DOHH2 (cell line): ENCODE measurements around the gene DNAL4.
A peak's percentile ranks its signal among the peaks of the same experiment; 100 is the strongest.

ENCODE experiments used
- H3F3A ChIP-seq: fragments of 200-600 bp; sonication (generic), shearing (Covaris generic); 2 replicates; pipeline ENCODE4 v1.6.0; 2016; ENCODE audit warnings: antibody characterized with exemption, mild to moderate bottlenecking; ENCODE audit not compliant: control insufficient read depth, insufficient read depth
- H3K27ac ChIP-seq: fragments of 200-600 bp; sonication (generic); 2 replicates; pipeline ENCODE4 v1.5.1; 2014; ENCODE audit warnings: low read depth, mild to moderate bottlenecking, low read length, moderate library complexity
- H3K27me3 ChIP-seq: fragments of 200-600 bp; sonication (generic); 2 replicates; pipeline ENCODE4 v1.6.1; 2014; ENCODE audit warnings: mild to moderate bottlenecking, low read length, mixed read lengths; ENCODE audit not compliant: control insufficient read depth
- H3K36me3 ChIP-seq: fragments of 200-600 bp; sonication (generic); 2 replicates; pipeline ENCODE4 v1.6.1; 2014; ENCODE audit warnings: mild to moderate bottlenecking, low read length, moderate library complexity, mixed read lengths; ENCODE audit not compliant: control insufficient read depth
- H3K4me1 ChIP-seq: fragments of 200-600 bp; sonication (generic); 2 replicates; pipeline ENCODE4 v1.6.1; 2014; ENCODE audit warnings: mild to moderate bottlenecking, low read length, mixed read lengths; ENCODE audit not compliant: control insufficient read depth
- H3K4me2 ChIP-seq: fragments of 200-600 bp; sonication (generic); 2 replicates; pipeline ENCODE4 v1.6.0; 2014; ENCODE audit warnings: mild to moderate bottlenecking, low read length, moderate library complexity
- H3K4me3 ChIP-seq: fragments of 200-600 bp; sonication (generic); 2 replicates; pipeline ENCODE4 v1.5.1; 2014; ENCODE audit warnings: mild to moderate bottlenecking, low read length, mixed read lengths
- H3K79me2 ChIP-seq: fragments of 200-600 bp; sonication (generic); 2 replicates; pipeline ENCODE4 v1.6.1; 2014; ENCODE audit warnings: mild to moderate bottlenecking, low read length, mixed read lengths; ENCODE audit not compliant: control insufficient read depth
- H3K9me2 ChIP-seq: fragments of 200-600 bp; sonication (generic); replicated peaks from 2 replicates; pipeline ENCODE4 v1.6.1; 2014; ENCODE audit warnings: mild to moderate bottlenecking, low read length, mixed read lengths; ENCODE audit not compliant: control insufficient read depth
- H3K9me3 ChIP-seq: fragments of 200-600 bp; sonication (generic); 2 replicates; pipeline ENCODE4 v1.6.1; 2014; ENCODE audit warnings: antibody characterized with exemption, low read length, mixed read lengths; ENCODE audit not compliant: control insufficient read depth, insufficient read depth
- H4K20me1 ChIP-seq: fragments of 200-600 bp; sonication (generic); 2 replicates; pipeline ENCODE4 v1.6.0; 2014; ENCODE audit warnings: low read depth, mild to moderate bottlenecking, antibody characterized with exemption, low read length, moderate library complexity; ENCODE audit not compliant: control insufficient read depth, insufficient read depth
- EZH2phosphoT487 ChIP-seq: fragments of 200-600 bp; sonication (generic); IDR thresholded peaks from 2 replicates; pipeline ENCODE4 v1.6.1; 2017; ENCODE audit warnings: borderline replicate concordance, mild to moderate bottlenecking, antibody characterized with exemption, low read length, moderate library complexity, mixed read lengths
- TF ChIP-seq, protein P1 (sequence below): fragments of 200-600 bp; sonication (generic); IDR thresholded peaks from one replicate; pipeline ENCODE4 v1.5.1; 2014; ENCODE audit warnings: antibody characterized with exemption, mild to moderate bottlenecking, low read depth, low read length; ENCODE audit not compliant: poor library complexity, severe bottlenecking

The DNAL4 gene

DNA sequence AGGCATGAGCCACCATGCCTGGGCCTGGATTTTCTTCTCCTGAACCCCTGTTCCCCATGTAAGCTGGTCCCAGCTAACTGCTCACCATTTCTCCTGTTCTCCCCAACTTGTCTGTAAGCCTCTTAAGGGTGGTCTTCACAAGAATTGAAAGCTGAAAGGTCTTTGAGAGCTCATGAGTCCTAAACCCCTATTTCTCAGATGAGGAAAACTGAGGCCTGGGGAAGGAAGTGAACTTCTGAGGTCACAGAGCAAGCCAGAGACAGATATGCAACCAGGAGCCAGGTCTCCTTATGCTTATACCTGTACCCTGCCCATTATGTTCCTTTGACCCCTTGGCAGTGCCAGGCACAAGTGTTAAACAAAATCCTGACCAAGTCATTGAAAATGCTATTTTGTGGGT is 33.6 kb upstream of the DNAL4 start:
- Histone ChIP-seq H3K79me2 (no peaks in the 10 kb centered on the region), H3K27ac (no peak overlapping the region), H3K4me3 (no peak overlapping the region), H3K4me2 (no peak overlapping the region), H3K9me2 (no peaks in the 10 kb centered on the region), H3K9me3 (no peaks in the 10 kb centered on the region), H3K4me1 (no peaks in the 10 kb centered on the region), H4K20me1 (no peaks in the 10 kb centered on the region), H3K27me3 (no peaks in the 10 kb centered on the region), H3K36me3 (no peaks in the 10 kb centered on the region), H3F3A (no peaks in the 10 kb centered on the region)
- TF ChIP-seq, protein P1, sequence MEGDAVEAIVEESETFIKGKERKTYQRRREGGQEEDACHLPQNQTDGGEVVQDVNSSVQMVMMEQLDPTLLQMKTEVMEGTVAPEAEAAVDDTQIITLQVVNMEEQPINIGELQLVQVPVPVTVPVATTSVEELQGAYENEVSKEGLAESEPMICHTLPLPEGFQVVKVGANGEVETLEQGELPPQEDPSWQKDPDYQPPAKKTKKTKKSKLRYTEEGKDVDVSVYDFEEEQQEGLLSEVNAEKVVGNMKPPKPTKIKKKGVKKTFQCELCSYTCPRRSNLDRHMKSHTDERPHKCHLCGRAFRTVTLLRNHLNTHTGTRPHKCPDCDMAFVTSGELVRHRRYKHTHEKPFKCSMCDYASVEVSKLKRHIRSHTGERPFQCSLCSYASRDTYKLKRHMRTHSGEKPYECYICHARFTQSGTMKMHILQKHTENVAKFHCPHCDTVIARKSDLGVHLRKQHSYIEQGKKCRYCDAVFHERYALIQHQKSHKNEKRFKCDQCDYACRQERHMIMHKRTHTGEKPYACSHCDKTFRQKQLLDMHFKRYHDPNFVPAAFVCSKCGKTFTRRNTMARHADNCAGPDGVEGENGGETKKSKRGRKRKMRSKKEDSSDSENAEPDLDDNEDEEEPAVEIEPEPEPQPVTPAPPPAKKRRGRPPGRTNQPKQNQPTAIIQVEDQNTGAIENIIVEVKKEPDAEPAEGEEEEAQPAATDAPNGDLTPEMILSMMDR, result no peak
- TF ChIP-seq EZH2phosphoT487, result no peak

DNA sequence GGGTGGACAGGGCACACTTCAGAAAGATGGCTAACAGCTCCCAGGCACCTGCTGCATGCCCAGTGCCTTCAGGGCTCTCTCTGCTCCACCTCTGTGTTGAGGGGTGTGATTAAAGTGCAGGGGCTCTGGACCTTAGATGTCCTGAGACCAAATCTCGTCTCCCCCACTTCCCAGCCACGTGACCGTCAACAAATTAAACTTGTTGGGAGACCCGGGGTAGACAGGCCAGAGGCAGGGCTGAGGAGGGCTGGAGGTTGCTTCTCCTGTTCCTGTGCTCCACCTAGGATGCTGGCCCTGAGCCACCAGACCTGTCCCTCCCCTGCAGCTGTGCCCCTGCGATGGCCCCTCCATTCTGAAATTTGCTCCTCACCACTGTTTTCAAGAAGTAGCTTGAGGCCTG is 32.9 kb upstream of the DNAL4 start:
- Histone ChIP-seq H3K79me2 (no peaks in the 10 kb centered on the region), H3K27ac (no peak overlapping the region), H4K20me1 (no peaks in the 10 kb centered on the region), H3K27me3 (no peaks in the 10 kb centered on the region), H3K4me1 (no peaks in the 10 kb centered on the region), H3F3A (no peaks in the 10 kb centered on the region), H3K36me3 (no peaks in the 10 kb centered on the region), H3K9me2 (no peaks in the 10 kb centered on the region), H3K4me3 (no peak overlapping the region), H3K4me2 (no peak overlapping the region), H3K9me3 (no peaks in the 10 kb centered on the region)
- no peak for TF ChIP-seq EZH2phosphoT487
- TF ChIP-seq, protein P1, result no peak

DNA sequence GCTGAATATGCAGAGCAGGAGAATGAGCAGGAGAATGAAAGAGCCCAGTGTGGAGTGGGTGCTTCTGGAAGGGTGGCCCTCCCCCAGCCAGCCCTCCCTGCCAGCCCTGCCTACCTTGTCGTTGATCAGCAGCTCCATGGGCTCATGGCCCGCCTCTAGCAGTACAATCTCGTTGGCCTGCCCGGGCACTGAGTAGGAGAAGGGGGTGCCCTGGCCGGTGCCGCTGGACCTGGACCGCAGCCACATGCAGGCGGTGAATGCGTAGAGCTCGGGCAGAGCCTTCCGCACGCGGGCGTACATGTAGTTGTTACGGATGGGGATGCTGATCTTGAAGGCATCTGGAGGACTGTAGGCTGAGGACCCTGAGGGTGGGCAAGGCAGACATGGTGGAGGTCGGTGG is 32.4 kb upstream of the DNAL4 start:
- Histone ChIP-seq H3K4me2 (no peak overlapping the region), H3F3A (no peaks in the 10 kb centered on the region), H3K27me3 (no peaks in the 10 kb centered on the region), H4K20me1 (no peaks in the 10 kb centered on the region), H3K9me3 (no peaks in the 10 kb centered on the region), H3K79me2 (no peaks in the 10 kb centered on the region), H3K4me3 (no peak overlapping the region), H3K36me3 (no peaks in the 10 kb centered on the region), H3K27ac (no peak overlapping the region), H3K4me1 (no peaks in the 10 kb centered on the region), H3K9me2 (no peaks in the 10 kb centered on the region)
- TF ChIP-seq, protein P1, result no peak
- no peak for TF ChIP-seq EZH2phosphoT487

DNA sequence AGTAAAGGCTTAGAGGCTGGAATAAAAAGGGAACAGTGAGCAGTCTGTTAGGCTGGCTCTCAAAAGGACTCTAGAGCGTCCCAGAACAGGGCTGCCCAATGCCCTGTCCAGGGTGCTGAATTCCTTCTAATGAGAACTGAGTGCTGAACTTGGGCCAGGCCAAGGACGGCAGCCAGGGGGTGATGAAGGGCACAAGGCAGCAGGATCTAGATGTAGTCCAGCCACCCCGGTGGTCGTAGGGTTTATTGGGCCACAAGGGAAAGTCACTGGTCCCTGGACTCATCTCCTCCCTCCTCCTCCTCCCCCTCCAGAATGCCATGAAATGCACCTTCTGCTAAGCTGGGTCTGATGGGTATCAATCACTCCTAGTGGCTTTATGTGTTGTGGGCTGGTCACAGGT is 30.6 kb upstream of the DNAL4 start:
- no peaks in the 10 kb centered on the region for H3K79me2 ChIP-seq
- H3K4me3 ChIP-seq, result no peak overlapping the region
- H3K4me1 ChIP-seq, result no peaks in the 10 kb centered on the region
- H3K27ac ChIP-seq, result no peak overlapping the region
- H3F3A ChIP-seq, result no peaks in the 10 kb centered on the region
- no peaks in the 10 kb centered on the region for H3K36me3 ChIP-seq
- no peak overlapping the region for H3K4me2 ChIP-seq
- H4K20me1 ChIP-seq, result no peaks in the 10 kb centered on the region
- no peaks in the 10 kb centered on the region for H3K27me3 ChIP-seq
- TF ChIP-seq, protein P1, result peak; percentile 30
- no peak for TF ChIP-seq EZH2phosphoT487
- H3K9me3 ChIP-seq, result no peaks in the 10 kb centered on the region
- no peaks in the 10 kb centered on the region for H3K9me2 ChIP-seq
